GM12875 (cell line): ENCODE measurements around the gene BDH1.
"Not testable (repeated sequence)": the region's sequence is repeated elsewhere in the genome, so short reads cannot be mapped to it uniquely, and the experiment has no call there.

ENCODE experiments used
- H3K4me3 ChIP-seq: one replicate; pipeline ENCODE4 v1.5.1; 2011; ENCODE audit warnings: low read depth, low read length, control low read depth
- CTCF ChIP-seq: IDR thresholded peaks from 2 replicates; pipeline ENCODE4 v1.5.1; 2011; ENCODE audit warnings: low read depth, mild to moderate bottlenecking, control low read depth, inconsistent platforms, low read length, moderate library complexity, borderline replicate concordance; ENCODE audit not compliant: insufficient read depth

The BDH1 gene

GRCh38 chr3:197597335-197597734, 41.6 kb upstream of the BDH1 start:
- H3K4me3 ChIP-seq, result no peak overlapping the region
- no peak for TF ChIP-seq CTCF

- no peak for TF ChIP-seq CTCF
Observed at GRCh38 chr3:197595470-197596185, 39.9 kb upstream of the BDH1 start.

GRCh38 chr3:197593046-197593380, 37.2 kb upstream of the BDH1 start:
- TF ChIP-seq CTCF, result no peak
- H3K4me3 ChIP-seq, result no peak overlapping the region

More at GRCh38 chr3:197595470-197596185, 39.9 kb upstream of the BDH1 start:
- no peak overlapping the region for H3K4me3 ChIP-seq

GRCh38 chr3:197592361-197593045, 36.7 kb upstream of the BDH1 start:
- H3K4me3 ChIP-seq, result no peak overlapping the region
- TF ChIP-seq CTCF, result no peak

- TF ChIP-seq CTCF, result no peak
- H3K4me3 ChIP-seq, result no peak overlapping the region
Observed at GRCh38 chr3:197591816-197592215, 36.0 kb upstream of the BDH1 start.

- H3K4me3 ChIP-seq, result no peak overlapping the region
- TF ChIP-seq CTCF, result no peak
Observed at GRCh38 chr3:197590313-197590962, 34.7 kb upstream of the BDH1 start.

GRCh38 chr3:197589545-197589944, 33.8 kb upstream of the BDH1 start:
- no peak overlapping the region for H3K4me3 ChIP-seq
- no peak for TF ChIP-seq CTCF

- H3K4me3 ChIP-seq, result not testable (repeated sequence)
Observed at GRCh38 chr3:197586768-197587167, 31.0 kb upstream of the BDH1 start.
